ENCODE data around the gene GP1BA.

Gene GP1BA

GRCh38 chr17:4931963-4932362, at the start of gene GP1BA:
GP1BA (plus strand) TSS chr17:4932277; CDS start chr17:4932605, 328 bp downstream.
- no peak for DNase-seq

- no peak for DNase-seq
These were observed 47.6 kb upstream of the GP1BA start for GRCh38 chr17:4884489-4884888.

- no peak for DNase-seq
These were observed 45.2 kb upstream of the GP1BA start for GRCh38 chr17:4886830-4887229.

GRCh38 chr17:4887581-4887980, 44.5 kb upstream of the GP1BA start:
- no peak for DNase-seq

- DNase-seq, result no peak
These were observed 40.4 kb upstream of the GP1BA start for GRCh38 chr17:4891411-4892410.

GRCh38 chr17:4892499-4893221, 39.4 kb upstream of the GP1BA start:
- no peak for DNase-seq

GRCh38 chr17:4893272-4893671, 38.8 kb upstream of the GP1BA start:
- no peak for DNase-seq

- DNase-seq, result no peak
These were observed 38.1 kb upstream of the GP1BA start for GRCh38 chr17:4893721-4894560.

GRCh38 chr17:4895121-4895520, 37.0 kb upstream of the GP1BA start:
- no peak for DNase-seq

- DNase-seq, result no peak
These were observed 36.3 kb upstream of the GP1BA start for GRCh38 chr17:4895657-4896331.

- no peak for DNase-seq
These were observed 35.5 kb upstream of the GP1BA start for GRCh38 chr17:4896332-4897197.

- no peak for DNase-seq
These were observed 34.8 kb upstream of the GP1BA start for GRCh38 chr17:4897198-4897687.

- DNase-seq, result no peak
These were observed 34.3 kb upstream of the GP1BA start for GRCh38 chr17:4897785-4898184.

GRCh38 chr17:4898351-4898750, 33.7 kb upstream of the GP1BA start:
- DNase-seq, result no peak

- DNase-seq, result no peak
These were observed 33.1 kb upstream of the GP1BA start for GRCh38 chr17:4898927-4899326.

- peak; percentile 83 for DNase-seq
These were observed 32.5 kb upstream of the GP1BA start, which contains the start of gene C17orf107 for GRCh38 chr17:4899341-4900230. C17orf107 (plus strand) TSS chr17:4899536; CDS start chr17:4899763, 227 bp downstream.

GRCh38 chr17:4900231-4901107, 31.6 kb upstream of the GP1BA start:
- peak; percentile 15 for DNase-seq

- no peak for DNase-seq
These were observed 30.9 kb upstream of the GP1BA start for GRCh38 chr17:4901108-4901647.

All from fibroblast of skin of right quadriceps (primary cell).